Measurements from ENCODE around the gene TMEM14B. TPM values are rescaled to one million over a fixed set of nuclear protein-coding genes. Genes with fewer than 3 reads are reported as not detected.

The TMEM14B gene
- total RNA-seq, 2 donors from 2014 or later: 58.7 to 73.3 TPM

DNA sequence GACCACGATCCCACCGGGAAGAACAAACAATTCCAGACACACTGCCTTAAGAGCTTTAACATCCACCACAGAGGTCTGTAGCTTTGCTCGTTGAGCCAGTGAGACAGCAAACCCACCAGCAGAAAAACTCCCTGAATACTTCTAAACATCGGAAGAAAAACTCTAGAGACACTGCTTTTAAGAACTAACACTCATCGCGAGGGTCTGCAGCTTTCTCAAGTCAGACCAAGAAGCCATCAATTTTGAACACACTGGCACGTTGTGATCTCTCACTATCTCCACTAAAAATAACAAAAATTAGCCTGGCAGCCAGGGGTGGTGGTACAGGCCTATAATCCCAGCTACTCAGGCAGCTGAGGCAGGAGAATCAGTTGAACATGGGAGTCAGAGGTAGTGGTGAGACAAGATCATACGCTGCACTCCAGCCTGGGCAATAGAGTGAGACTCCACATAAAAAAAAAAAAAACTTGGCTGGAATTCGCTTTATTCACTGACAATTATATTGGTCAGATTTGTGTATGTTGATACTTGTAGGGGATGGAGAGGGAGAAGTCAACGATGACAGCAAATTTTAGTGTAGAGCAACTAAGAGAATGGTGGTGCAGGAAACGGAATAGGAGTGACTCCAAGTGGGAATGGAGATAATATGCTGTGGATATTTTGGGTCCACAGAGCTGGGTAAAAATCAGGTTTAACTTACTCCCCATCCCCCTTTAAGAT, 25.6 kb upstream of the TMEM14B start:
- Histone ChIP-seq H3K4me3 (peak overlapping the region; percentile 63), H3K9me3 (no peaks in the 10 kb centered on the region), H3K4me1 (peaks cover 4% of the 10 kb centered on the region), H3K27me3 (no peaks in the 10 kb centered on the region), H3K9ac (ENCODE audit: low read depth in 2 of 2, low read length in 2 of 2) (peak overlapping the region; percentile 36 to 81), H3K36me3 (no peaks in the 10 kb centered on the region), H3K27ac (peak overlapping the region; percentile 90)
- intact Hi-C loops (cut with DNase I): no loop called here
- TF ChIP-seq, protein P1, sequence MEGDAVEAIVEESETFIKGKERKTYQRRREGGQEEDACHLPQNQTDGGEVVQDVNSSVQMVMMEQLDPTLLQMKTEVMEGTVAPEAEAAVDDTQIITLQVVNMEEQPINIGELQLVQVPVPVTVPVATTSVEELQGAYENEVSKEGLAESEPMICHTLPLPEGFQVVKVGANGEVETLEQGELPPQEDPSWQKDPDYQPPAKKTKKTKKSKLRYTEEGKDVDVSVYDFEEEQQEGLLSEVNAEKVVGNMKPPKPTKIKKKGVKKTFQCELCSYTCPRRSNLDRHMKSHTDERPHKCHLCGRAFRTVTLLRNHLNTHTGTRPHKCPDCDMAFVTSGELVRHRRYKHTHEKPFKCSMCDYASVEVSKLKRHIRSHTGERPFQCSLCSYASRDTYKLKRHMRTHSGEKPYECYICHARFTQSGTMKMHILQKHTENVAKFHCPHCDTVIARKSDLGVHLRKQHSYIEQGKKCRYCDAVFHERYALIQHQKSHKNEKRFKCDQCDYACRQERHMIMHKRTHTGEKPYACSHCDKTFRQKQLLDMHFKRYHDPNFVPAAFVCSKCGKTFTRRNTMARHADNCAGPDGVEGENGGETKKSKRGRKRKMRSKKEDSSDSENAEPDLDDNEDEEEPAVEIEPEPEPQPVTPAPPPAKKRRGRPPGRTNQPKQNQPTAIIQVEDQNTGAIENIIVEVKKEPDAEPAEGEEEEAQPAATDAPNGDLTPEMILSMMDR (IDR thresholded peaks at IDR 0.05): no peak
- DNase-seq: no peak

DNA sequence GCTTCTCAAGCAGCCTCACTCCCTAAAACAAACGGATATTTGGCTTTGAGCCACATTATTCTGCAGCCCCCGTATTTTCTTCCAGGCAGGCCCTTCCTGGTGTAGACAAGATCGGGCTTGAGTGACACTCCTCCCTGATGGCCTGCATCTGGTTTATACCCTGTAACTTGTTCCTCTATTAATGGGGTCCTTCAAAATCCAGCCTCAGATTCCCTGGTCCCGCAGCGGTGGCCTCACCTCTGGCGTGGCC, 25.1 kb upstream of the TMEM14B start:
- DNase-seq: no peak
- no peaks in the 10 kb centered on the region for H3K9me3 ChIP-seq
- TF ChIP-seq, protein P1 (IDR thresholded peaks at IDR 0.05): no peak
- H3K4me1 ChIP-seq: peaks cover 4% of the 10 kb centered on the region
- H3K36me3 ChIP-seq: no peaks in the 10 kb centered on the region
- peak overlapping the region; percentile 90 for H3K27ac ChIP-seq
- H3K27me3 ChIP-seq: no peaks in the 10 kb centered on the region
- H3K4me3 ChIP-seq: peak overlapping the region; percentile 63
- intact Hi-C loops (cut with DNase I): no loop called here
- peak overlapping the region; percentile 36 to 81 for H3K9ac ChIP-seq (ENCODE audit: low read depth in 2 of 2, low read length in 2 of 2)

DNA sequence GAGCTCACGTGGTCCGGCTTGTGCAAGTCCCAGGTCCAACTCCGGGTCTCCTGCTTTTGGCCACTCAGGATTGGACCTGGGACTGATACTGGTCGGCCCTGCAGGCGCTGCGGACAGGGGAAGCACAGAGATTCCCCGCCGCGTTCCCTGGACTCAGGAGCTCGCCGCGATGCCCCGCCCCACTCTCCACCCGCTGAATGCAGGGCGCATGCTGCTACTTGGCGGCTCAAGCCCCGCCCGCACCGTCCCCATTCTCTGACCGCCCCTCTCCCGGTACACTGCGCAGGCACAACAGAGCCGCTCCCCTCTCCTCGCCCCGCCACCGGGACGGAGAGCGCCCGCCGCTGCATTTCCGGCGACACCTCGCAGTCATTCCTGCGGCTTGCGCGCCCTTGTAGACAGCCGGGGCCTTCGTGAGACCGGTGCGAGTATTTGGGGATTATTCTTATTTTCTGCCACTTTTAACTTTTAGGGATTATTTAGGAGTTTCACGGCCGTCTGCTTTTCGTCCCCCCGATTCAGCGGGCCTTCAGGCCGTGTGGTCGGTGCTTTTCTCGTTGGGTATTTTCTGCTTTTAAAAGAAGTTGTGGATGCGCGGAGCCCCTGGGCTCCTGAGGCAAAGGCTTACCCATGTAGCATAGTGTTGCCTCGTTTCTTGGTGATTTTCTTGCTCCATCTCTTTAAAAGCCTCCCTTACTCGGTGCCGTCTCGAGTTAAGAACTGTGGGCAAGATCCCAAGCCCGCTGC, 24.6 kb upstream of the TMEM14B start, which contains the start of gene TMEM14C:
Gene TMEM14C, plus strand, starts transcription at position 251 of the 747 bp plus-strand sequence. CDS start 1,544 bp downstream, outside the sequence.
- no peaks in the 10 kb centered on the region for H3K9me3 ChIP-seq
- intact Hi-C loops (cut with DNase I): no loop called here
- no peaks in the 10 kb centered on the region for H3K36me3 ChIP-seq
- peak within 1 kb of the TSS; percentile 63 for H3K4me3 ChIP-seq
- TF ChIP-seq, protein P1 (IDR thresholded peaks at IDR 0.05): no peak
- peak within 1 kb of the TSS; percentile 90 for H3K27ac ChIP-seq
- DNase-seq: peak; percentile 99
- H3K27me3 ChIP-seq: no peaks in the 10 kb centered on the region
- H3K4me1 ChIP-seq: peaks cover 4% of the 10 kb centered on the region
- H3K9ac ChIP-seq (ENCODE audit: low read depth in 2 of 2, low read length in 2 of 2): peak within 1 kb of the TSS; percentile 86 to 95

DNA sequence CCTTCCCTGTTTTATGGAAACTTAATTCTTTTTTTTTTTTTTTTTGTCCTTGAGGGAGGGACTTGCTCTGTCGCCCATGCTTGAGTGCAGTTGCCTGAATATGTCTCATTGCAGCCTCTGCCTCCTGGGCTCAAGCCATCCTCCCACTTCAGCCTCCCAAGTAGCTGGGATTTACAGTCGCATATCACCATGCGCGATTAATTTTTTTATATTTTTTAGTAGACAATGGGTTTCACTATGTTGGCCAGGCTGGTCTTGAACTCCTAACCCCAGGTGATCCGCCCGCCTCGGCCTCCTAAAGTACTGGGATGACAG, 24.1 kb upstream of the TMEM14B start:
- no peaks in the 10 kb centered on the region for H3K9me3 ChIP-seq
- peaks cover 4% of the 10 kb centered on the region for H3K4me1 ChIP-seq
- intact Hi-C loops (cut with DNase I): no loop called here
- peak overlapping the region; percentile 86 to 95 for H3K9ac ChIP-seq (ENCODE audit: low read depth in 2 of 2, low read length in 2 of 2)
- no peaks in the 10 kb centered on the region for H3K27me3 ChIP-seq
- TF ChIP-seq, protein P1 (IDR thresholded peaks at IDR 0.05): no peak
- no peak for DNase-seq
- H3K27ac ChIP-seq: peak overlapping the region; percentile 90
- H3K4me3 ChIP-seq: peak overlapping the region; percentile 63
- H3K36me3 ChIP-seq: no peaks in the 10 kb centered on the region

DNA sequence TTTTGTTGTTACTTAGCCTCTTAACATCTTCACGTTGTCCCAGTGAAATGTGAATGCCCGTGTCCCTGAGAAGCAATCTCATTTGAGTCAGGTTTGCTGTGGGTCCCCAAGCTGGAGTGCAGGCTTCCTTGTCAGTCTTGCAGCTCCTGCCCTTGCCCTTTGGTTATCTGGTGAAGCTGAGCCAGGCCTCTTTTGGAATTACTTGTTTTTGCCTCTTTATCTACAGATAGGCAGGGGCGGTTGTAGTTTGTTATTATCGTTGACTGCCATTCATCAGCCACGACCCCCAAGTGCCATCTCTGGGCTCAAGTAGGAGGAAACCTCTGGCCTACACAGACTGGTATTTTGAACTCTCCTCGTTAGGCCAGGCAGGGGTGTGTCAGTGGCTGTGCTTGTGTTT, 22.6 kb upstream of the TMEM14B start:
- H3K36me3 ChIP-seq: no peaks in the 10 kb centered on the region
- no peaks in the 10 kb centered on the region for H3K9me3 ChIP-seq
- TF ChIP-seq, protein P1 (IDR thresholded peaks at IDR 0.05): no peak
- H3K9ac ChIP-seq (ENCODE audit: low read depth in 2 of 2, low read length in 2 of 2): no peak overlapping the region
- no peak for DNase-seq
- peaks cover 4% of the 10 kb centered on the region for H3K4me1 ChIP-seq
- H3K27me3 ChIP-seq: no peaks in the 10 kb centered on the region
- H3K27ac ChIP-seq: no peak overlapping the region
- intact Hi-C loops (cut with DNase I): no loop called here
- H3K4me3 ChIP-seq: no peak overlapping the region

Data from colonic mucosa (tissue), 4 donors.